Posterior vena cava (tissue), 2 donors: ENCODE results near the gene PLCG2. TPM values are rescaled to one million over a fixed set of nuclear protein-coding genes. Genes with fewer than 3 reads are reported as not detected.
A peak's percentile ranks its signal among the peaks of the same experiment; 100 is the strongest.

Source experiments
- DNase-seq: peaks from one replicate; pipeline ENCODE4 v3.0.0-alpha.2; 2020; ENCODE audit warnings: low spot score
- intact Hi-C, 2 donors: fragments of 100-400 bp; cut with DNase I; formaldehyde crosslinking; loops; one replicate each; pipeline versions ENCODE4 v1.14.1 to v1.14.2; 2022 to 2023
- total RNA-seq, 2 donors: library from RNA; stranded (reverse); fragmentation: NEBNext Ultra II Directional; extraction: Animal tissue kit (Norgen Biotek cat#: 25700); gene quantifications; one replicate each; pipeline ENCODE4 v1.2.1, GENCODE V29; 2021
- donor health status: DM: yes; HTN: yes; CAD: no.
- donor health status: DM: yes; HTN: yes; CAD: no.

The PLCG2 gene
- total RNA-seq, 2 donors from 2014 or later = 15.9 to 24.5 TPM

- intact Hi-C loops = no loop called here
- peak; percentile 41 for DNase-seq
Observed at GRCh38 chr16:81888520-81889394, 109.7 kb downstream of the PLCG2 start.

GRCh38 chr16:81891736-81892364 is 112.8 kb downstream of the PLCG2 start:
- DNase-seq = peak; percentile 72
- intact Hi-C loops = no loop called here

GRCh38 chr16:81894592-81894991 is 115.5 kb downstream of the PLCG2 start:
- intact Hi-C loops = no loop called here

GRCh38 chr16:81896902-81897301 is 117.8 kb downstream of the PLCG2 start:
- intact Hi-C loops = no loop called here
- peak; percentile 22 for DNase-seq

More at GRCh38 chr16:81894592-81894991, 115.5 kb downstream of the PLCG2 start:
- DNase-seq = peak; percentile 71

GRCh38 chr16:81899601-81900000 is 120.5 kb downstream of the PLCG2 start:
- intact Hi-C loops = no loop called here
- peak; percentile 13 for DNase-seq

GRCh38 chr16:81900014-81900413 is 120.9 kb downstream of the PLCG2 start:
- no peak for DNase-seq
- intact Hi-C loops = no loop called here

- intact Hi-C loops = no loop called here
- DNase-seq = peak; percentile 70
Observed at GRCh38 chr16:81900456-81900855, 121.4 kb downstream of the PLCG2 start.

- intact Hi-C loops = no loop called here
- DNase-seq = peak; percentile 67
Observed at GRCh38 chr16:81901484-81901883, 122.4 kb downstream of the PLCG2 start.

GRCh38 chr16:81902025-81902424 is 122.9 kb downstream of the PLCG2 start:
- intact Hi-C loops = no loop called here
- DNase-seq = peak; percentile 25

GRCh38 chr16:81904320-81904719 is 125.2 kb downstream of the PLCG2 start:
- intact Hi-C loops = no loop called here
- peak; percentile 54 for DNase-seq

GRCh38 chr16:81905277-81905676 is 126.2 kb downstream of the PLCG2 start:
- intact Hi-C loops = no loop called here
- no peak for DNase-seq

- no peak for DNase-seq
- intact Hi-C loops = no loop called here
Observed at GRCh38 chr16:81907681-81908080, 128.6 kb downstream of the PLCG2 start.

- intact Hi-C loops = no loop called here
- DNase-seq = no peak
Observed at GRCh38 chr16:81908466-81909262, 129.6 kb downstream of the PLCG2 start.

- DNase-seq = no peak
- intact Hi-C loops = no loop called here
Observed at GRCh38 chr16:81910366-81910885, 131.3 kb downstream of the PLCG2 start.

GRCh38 chr16:81912395-81912794 is 133.3 kb downstream of the PLCG2 start:
- intact Hi-C loops = no loop called here
- no peak for DNase-seq

GRCh38 chr16:81913222-81913621 is 134.1 kb downstream of the PLCG2 start:
- peak; percentile 38 for DNase-seq
- intact Hi-C loops = no loop called here

- DNase-seq = peak; percentile 2
- intact Hi-C loops = no loop called here
Observed at GRCh38 chr16:81917375-81917774, 138.3 kb downstream of the PLCG2 start.

GRCh38 chr16:81918927-81919326 is 139.8 kb downstream of the PLCG2 start:
- DNase-seq = no peak
- intact Hi-C loops = no loop called here

- intact Hi-C loops = no loop called here
- no peak for DNase-seq
Observed at GRCh38 chr16:81920498-81920897, 141.4 kb downstream of the PLCG2 start.
